Coronary artery (tissue), 2 donors: ENCODE measurements around the gene MOB3B.
A peak's percentile ranks its signal among the peaks of the same experiment; 100 is the strongest.

Experiments used
- DNase-seq: peaks from one replicate; pipeline ENCODE4 v3.0.0-alpha.2; 2017; ENCODE audit warnings: low spot score
- H3K27ac ChIP-seq, 2 donors: fragments of 200-600 bp; sonication (generic); one replicate each; pipeline ENCODE4 v1.5.1; 2016 to 2019
- H3K4me3 ChIP-seq: fragments of 200-600 bp; sonication (generic); 2 replicates; pipeline ENCODE4 v1.5.1; 2016; ENCODE audit warnings: mild to moderate bottlenecking, moderate library complexity
- TF ChIP-seq, protein P1 (sequence below): fragments of 200-600 bp; sonication (generic); IDR thresholded peaks from one replicate; pipeline ENCODE4 v1.5.1; 2019; ENCODE audit warnings: antibody characterized with exemption

MOB3B gene

DNA sequence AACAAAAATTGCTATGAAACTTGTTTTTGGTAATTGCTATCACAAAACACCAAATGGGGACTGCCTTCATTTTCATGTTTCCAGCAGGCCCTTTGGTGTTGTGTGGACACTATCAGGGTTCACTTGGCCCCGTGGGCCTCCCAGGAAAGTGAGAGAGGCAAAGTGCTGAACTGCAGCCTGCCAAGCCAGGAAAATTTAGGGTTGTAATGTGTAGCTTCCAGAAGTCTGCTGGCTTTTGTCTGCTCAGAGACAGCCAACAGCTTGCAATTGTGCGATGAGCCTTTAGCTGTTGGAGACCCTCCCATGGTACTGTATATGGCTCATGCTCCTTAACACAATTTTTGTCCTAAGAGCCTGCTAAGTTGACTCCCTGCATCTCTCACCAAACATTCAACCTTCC is 127.0 kb downstream of the MOB3B start:
- TF ChIP-seq, protein P1, sequence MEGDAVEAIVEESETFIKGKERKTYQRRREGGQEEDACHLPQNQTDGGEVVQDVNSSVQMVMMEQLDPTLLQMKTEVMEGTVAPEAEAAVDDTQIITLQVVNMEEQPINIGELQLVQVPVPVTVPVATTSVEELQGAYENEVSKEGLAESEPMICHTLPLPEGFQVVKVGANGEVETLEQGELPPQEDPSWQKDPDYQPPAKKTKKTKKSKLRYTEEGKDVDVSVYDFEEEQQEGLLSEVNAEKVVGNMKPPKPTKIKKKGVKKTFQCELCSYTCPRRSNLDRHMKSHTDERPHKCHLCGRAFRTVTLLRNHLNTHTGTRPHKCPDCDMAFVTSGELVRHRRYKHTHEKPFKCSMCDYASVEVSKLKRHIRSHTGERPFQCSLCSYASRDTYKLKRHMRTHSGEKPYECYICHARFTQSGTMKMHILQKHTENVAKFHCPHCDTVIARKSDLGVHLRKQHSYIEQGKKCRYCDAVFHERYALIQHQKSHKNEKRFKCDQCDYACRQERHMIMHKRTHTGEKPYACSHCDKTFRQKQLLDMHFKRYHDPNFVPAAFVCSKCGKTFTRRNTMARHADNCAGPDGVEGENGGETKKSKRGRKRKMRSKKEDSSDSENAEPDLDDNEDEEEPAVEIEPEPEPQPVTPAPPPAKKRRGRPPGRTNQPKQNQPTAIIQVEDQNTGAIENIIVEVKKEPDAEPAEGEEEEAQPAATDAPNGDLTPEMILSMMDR: no peak
- no peak overlapping the region for H3K4me3 ChIP-seq
- no peak for DNase-seq
- no peak overlapping the region for H3K27ac ChIP-seq

DNA sequence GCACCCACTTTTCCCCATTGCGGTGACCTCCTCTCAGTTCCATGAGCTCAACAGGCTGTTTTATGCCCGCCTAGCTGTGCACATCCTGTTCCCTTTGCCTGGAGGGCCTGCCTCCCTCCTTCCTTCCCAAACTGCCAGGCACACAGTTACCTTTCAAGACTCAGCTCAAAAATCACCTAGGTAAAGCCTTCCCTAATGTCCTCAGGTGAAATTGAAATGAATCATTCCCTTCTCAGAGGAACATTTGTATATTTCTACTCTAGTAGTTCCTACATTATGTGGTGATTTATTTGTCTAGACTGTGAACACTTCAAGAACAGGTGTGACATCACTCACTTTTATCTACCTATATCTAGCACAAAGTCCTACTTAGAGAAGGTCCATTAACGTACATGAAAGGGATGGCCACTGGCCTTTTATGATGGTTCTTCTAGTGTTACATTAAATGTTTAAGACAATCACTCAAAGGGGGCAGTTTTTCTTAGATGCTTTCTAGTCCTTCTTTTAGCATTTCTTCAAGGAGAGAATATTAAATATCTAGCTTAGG is 129.2 kb downstream of the MOB3B start:
- Histone ChIP-seq H3K4me3 (no peak overlapping the region), H3K27ac (no peak overlapping the region)
- DNase-seq: no peak
- TF ChIP-seq, protein P1: no peak

DNA sequence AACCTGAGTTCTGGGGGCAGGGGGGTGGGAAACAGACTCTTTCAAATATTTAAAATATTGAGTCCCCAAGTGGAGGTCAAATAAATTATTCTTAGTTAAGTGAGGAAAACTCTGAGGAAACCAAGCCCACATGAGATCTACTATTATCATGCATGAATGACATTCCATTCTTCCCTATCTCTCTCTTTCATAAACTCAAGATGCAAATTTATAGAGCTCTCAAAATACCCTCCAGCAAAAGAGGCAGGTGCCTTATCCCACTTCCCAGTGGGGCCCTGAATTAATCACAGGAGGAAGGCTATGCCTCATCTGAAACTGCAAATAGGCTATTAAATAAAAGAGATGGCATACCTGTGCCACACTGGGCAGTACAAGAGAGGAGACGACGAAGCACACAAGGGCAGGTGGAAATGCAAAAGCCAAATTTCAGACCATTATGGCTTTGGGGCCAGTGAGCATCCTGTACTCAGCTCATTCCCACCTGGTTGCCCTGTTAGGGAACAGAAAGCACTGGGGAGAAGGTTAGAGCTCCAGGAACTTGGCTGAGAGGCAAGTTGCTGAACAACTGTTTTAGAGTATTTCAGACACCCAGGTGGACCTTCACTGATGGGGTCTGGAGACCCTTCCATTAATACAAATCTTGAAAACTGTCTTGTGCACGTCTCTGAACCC is 130.5 kb downstream of the MOB3B start:
- TF ChIP-seq, protein P1: no peak
- Histone ChIP-seq H3K27ac (no peak overlapping the region), H3K4me3 (no peak overlapping the region)
- no peak for DNase-seq

- TF ChIP-seq, protein P1: no peak
- no peak overlapping the region for H3K4me3 ChIP-seq
- H3K27ac ChIP-seq: no peak overlapping the region
- DNase-seq: no peak
These were observed 133.1 kb downstream of the MOB3B start for GRCh38 chr9:27396495-27396894.

- no peak for DNase-seq
- TF ChIP-seq, protein P1: no peak
- no peak overlapping the region for H3K4me3 ChIP-seq
- peak overlapping the region in 1 of 2 donors; percentile 19 for H3K27ac ChIP-seq
These were observed 134.1 kb downstream of the MOB3B start for GRCh38 chr9:27395484-27395921.

GRCh38 chr9:27394826-27395201 is 134.8 kb downstream of the MOB3B start:
- Histone ChIP-seq H3K4me3 (no peak overlapping the region), H3K27ac (peak overlapping the region in 1 of 2 donors; percentile 27)
- no peak for DNase-seq
- TF ChIP-seq, protein P1: no peak
